ENCODE measurements around the gene TXNL4B.
A peak's percentile ranks its signal among the peaks of the same experiment; 100 is the strongest.

Gene TXNL4B

GRCh38 chr16:72099377-72099818 lies 6.0 kb upstream of the TXNL4B start:
- ChIA-PET POLR2A (no interaction called here), CTCF (interaction anchor here (0.8 to 1.6 kb wide), 7 partner anchors 9 to 33 kb away, joined by 3 to 9 read pairs (median 5); no protein-coding TSS in a partner anchor)
- no peak overlapping the region for H3K4me3 ChIP-seq (ENCODE audit: low read depth, low read length)
- H3K36me3 ChIP-seq (ENCODE audit: control insufficient read depth in 2 of 2, insufficient read depth in 1 of 2, low read length in 2 of 2) = peaks cover 12 to 87% of the 10 kb centered on the region in 2 experiments
- no peak overlapping the region for H3K27ac ChIP-seq (ENCODE audit: extremely low read depth, low read depth, low read length)
- peak; percentile 53 for TF ChIP-seq ZNF654 (tag by site-specific recombination; IDR thresholded peaks at IDR 0.05; ENCODE audit: low read depth)
- TF ChIP-seq CTCF (tag by site-specific recombination; IDR thresholded peaks at IDR 0.05) = peak; percentile 63
- no peak for TF ChIP-seq ZNF670 (tag by site-specific recombination; IDR thresholded peaks at IDR 0.05; ENCODE audit: low read depth)
- H3K9me3 ChIP-seq (ENCODE audit: control insufficient read depth, insufficient read depth, low read depth, low read length) = no peaks in the 10 kb centered on the region
- peaks cover 4% of the 10 kb centered on the region; the same call in 1 of the 2 replicates for H3K4me1 ChIP-seq (ENCODE audit: control insufficient read depth, insufficient read depth, low read length)

- Histone ChIP-seq H3K4me1 (ENCODE audit: control insufficient read depth, insufficient read depth, low read length) (peaks cover 4% of the 10 kb centered on the region; the same call in 1 of the 2 replicates), H3K4me3 (ENCODE audit: low read depth, low read length) (no peak overlapping the region), H3K9me3 (ENCODE audit: control insufficient read depth, insufficient read depth, low read depth, low read length) (no peaks in the 10 kb centered on the region), H3K27ac (ENCODE audit: extremely low read depth, low read depth, low read length) (no peak overlapping the region), H3K36me3 (ENCODE audit: control insufficient read depth in 2 of 2, insufficient read depth in 1 of 2, low read length in 2 of 2) (peaks cover 12 to 82% of the 10 kb centered on the region in 2 experiments)
- ChIA-PET CTCF (interaction anchor here (0.6 to 1.3 kb wide), 3 partner anchors 30 to 831 kb away, joined by 3 to 6 read pairs (median 5); no protein-coding TSS in a partner anchor), POLR2A (no interaction called here)
- TF ChIP-seq MEIS1 (CRISPR knock-in tag; IDR thresholded peaks at IDR 0.05; ENCODE audit: borderline replicate concordance) = no peak
- TF ChIP-seq ZNF16 (tag by site-specific recombination; IDR thresholded peaks at IDR 0.05; ENCODE audit: low read depth) = no peak
Measured at GRCh38 chr16:72098936-72099335, 5.5 kb upstream of the TXNL4B start.

- Histone ChIP-seq H3K27ac (ENCODE audit: extremely low read depth, low read depth, low read length) (peak overlapping the region; percentile 40; the same call in 1 of the 2 replicates), H3K4me3 (ENCODE audit: low read depth, low read length) (peak overlapping the region; percentile 72), H3K9me3 (ENCODE audit: control insufficient read depth, insufficient read depth, low read depth, low read length) (no peaks in the 10 kb centered on the region), H3K36me3 (ENCODE audit: control insufficient read depth in 2 of 2, insufficient read depth in 1 of 2, low read length in 2 of 2) (peaks cover 0 to 56% of the 10 kb centered on the region in 2 experiments; a peak in 2 of 3 replicates), H3K4me1 (ENCODE audit: control insufficient read depth, insufficient read depth, low read length) (peaks cover 4% of the 10 kb centered on the region; the same call in 1 of the 2 replicates)
- TF ChIP-seq ZBTB48 (tag by site-specific recombination; IDR thresholded peaks at IDR 0.05) (no peak), ZNF335 (tag by site-specific recombination; conservative IDR thresholded peaks at IDR 0.05) (peak; percentile 97; the same call in 1 of the 2 replicates)
- ChIA-PET CTCF (interaction anchor here (0.6 to 2.3 kb wide), 8 partner anchors 11 to 856 kb away, joined by 3 to 5 read pairs (median 3); no protein-coding TSS in a partner anchor), POLR2A (interaction anchor here (1.2 to 1.4 kb wide), 3 partner anchors 11 to 960 kb away, joined by 4 to 7 read pairs (median 5); no protein-coding TSS in a partner anchor)
Measured at GRCh38 chr16:72094266-72094610, 818 bp upstream of the TXNL4B start.

GRCh38 chr16:72092832-72093447 lies 480 bp downstream of the TXNL4B start:
- H3K4me3 ChIP-seq (ENCODE audit: low read depth, low read length) = peak overlapping the region; percentile 87
- H3K9me3 ChIP-seq (ENCODE audit: control insufficient read depth, insufficient read depth, low read depth, low read length) = no peaks in the 10 kb centered on the region
- ChIA-PET POLR2A (interaction anchor here (0.7 to 1.3 kb wide), 7 partner anchors 10 to 1522 kb away, joined by 3 to 7 read pairs (median 3); no protein-coding TSS in a partner anchor), CTCF (interaction anchor here (1.2 to 2.3 kb wide), 2 partner anchors 26 to 210 kb away, joined by 4 to 5 read pairs; no protein-coding TSS in a partner anchor)
- H3K36me3 ChIP-seq (ENCODE audit: control insufficient read depth in 2 of 2, insufficient read depth in 1 of 2, low read length in 2 of 2) = peaks cover 0 to 57% of the 10 kb centered on the region in 2 experiments; a peak in 2 of 3 replicates
- H3K4me1 ChIP-seq (ENCODE audit: control insufficient read depth, insufficient read depth, low read length) = peaks cover 4% of the 10 kb centered on the region; the same call in 1 of the 2 replicates
- peak overlapping the region; percentile 27; the same call in 1 of the 2 replicates for H3K27ac ChIP-seq (ENCODE audit: extremely low read depth, low read depth, low read length)
- TF ChIP-seq ZFP3 (tag by site-specific recombination; IDR thresholded peaks at IDR 0.05; ENCODE audit: low read depth) = no peak
- TF ChIP-seq ZNF777 (tag by site-specific recombination; IDR thresholded peaks at IDR 0.05; ENCODE audit: borderline replicate concordance) = no peak
- TF ChIP-seq SP3 (tag by site-specific recombination; IDR thresholded peaks at IDR 0.05) = peak; percentile 19
- 0 out of 2 replicates have a peak, but pooled peaks have one; percentile 12 for TF ChIP-seq ZNF660 (tag by site-specific recombination; IDR thresholded peaks at IDR 0.05)
- no peak for TF ChIP-seq PBX3 (CRISPR knock-in tag; IDR thresholded peaks at IDR 0.05)
- no peak for TF ChIP-seq ZNF398 (tag by site-specific recombination; IDR thresholded peaks at IDR 0.05)
- peak; percentile 36; the same call in 1 of the 2 replicates for TF ChIP-seq KLF16 (tag by site-specific recombination; IDR thresholded peaks at IDR 0.05)
- TF ChIP-seq PRDM1 (tag by site-specific recombination; IDR thresholded peaks at IDR 0.05) = 0 out of 2 replicates have a peak, but pooled peaks have one; percentile 11
- peak; percentile 64; the same call in 1 of the 2 replicates for TF ChIP-seq ZNF121 (tag by site-specific recombination; IDR thresholded peaks at IDR 0.05)
- no peak for TF ChIP-seq PRDM6 (tag by site-specific recombination; IDR thresholded peaks at IDR 0.05)
- no peak for TF ChIP-seq ZNF626 (tag by site-specific recombination; IDR thresholded peaks at IDR 0.05)
- no peak for TF ChIP-seq ZNF473 (tag by site-specific recombination; IDR thresholded peaks at IDR 0.05)

All from HEK293 (cell line).